Liver (tissue), 3 donors: ENCODE data around the gene CCDC192.

Experiments used
- EGR1 ChIP-seq, 2 donors: IDR thresholded peaks; 2 replicates each; pipeline ENCODE4 v1.6.1; 2016 to 2018; ENCODE audit warnings: antibody characterized with exemption in 2 of 2, low read depth in 2 of 2
- FOXA1 ChIP-seq: IDR thresholded peaks from 2 replicates; pipeline ENCODE4 v1.6.1; 2016; ENCODE audit warnings: antibody characterized with exemption
- GABPA ChIP-seq, 2 donors: IDR thresholded peaks in 1 of 2; conservative IDR thresholded peaks in 1 of 2; 2 replicates each; pipeline ENCODE4 v1.6.1; 2016; ENCODE audit warnings: antibody characterized with exemption in 2 of 2, mild to moderate bottlenecking in 1 of 2, moderate library complexity in 1 of 2
- HNF4G ChIP-seq: IDR thresholded peaks from 2 replicates; pipeline ENCODE4 v1.6.1; 2016; ENCODE audit warnings: antibody characterized with exemption
- JUND ChIP-seq, 2 donors: IDR thresholded peaks; 2 replicates each; pipeline ENCODE4 v1.6.1; 2016; ENCODE audit warnings: antibody characterized with exemption in 2 of 2
- RAD21 ChIP-seq, 2 donors: IDR thresholded peaks; 2 replicates each; pipeline ENCODE4 v1.6.1; 2016; ENCODE audit warnings: antibody characterized with exemption in 2 of 2, mild to moderate bottlenecking in 2 of 2
- SP1 ChIP-seq: IDR thresholded peaks from 2 replicates; pipeline ENCODE4 v1.6.1; 2018; ENCODE audit warnings: antibody characterized with exemption, mild to moderate bottlenecking
- TAF1 ChIP-seq: conservative IDR thresholded peaks from 2 replicates; pipeline ENCODE4 v1.6.1; 2016; ENCODE audit warnings: antibody characterized with exemption, mild to moderate bottlenecking
- YY1 ChIP-seq: IDR thresholded peaks from 2 replicates; pipeline ENCODE4 v1.6.1; 2016; ENCODE audit warnings: antibody characterized with exemption, mild to moderate bottlenecking
- TF ChIP-seq, protein P1 (sequence below): IDR thresholded peaks from 2 replicates; pipeline ENCODE4 v1.6.1; 2016; ENCODE audit warnings: antibody characterized with exemption
- TF ChIP-seq, protein P2 (sequence below): fragments of 150-350 bp; IDR thresholded peaks from 2 replicates; pipeline ENCODE4 v1.5.1; 2017; ENCODE audit warnings: improper control_type of control experiment, low read depth, low read length; ENCODE audit not compliant: missing input control
- TF ChIP-seq, protein P3 (sequence below): IDR thresholded peaks from 2 replicates; pipeline ENCODE4 v1.6.1; 2016; ENCODE audit warnings: antibody characterized with exemption, mild to moderate bottlenecking
- TF ChIP-seq, protein P4 (sequence below): IDR thresholded peaks from 2 replicates; pipeline ENCODE4 v1.6.1; 2016; ENCODE audit warnings: antibody characterized with exemption
- TF ChIP-seq, protein P5 (sequence below): IDR thresholded peaks from 2 replicates; pipeline ENCODE4 v1.6.1; 2016; ENCODE audit warnings: antibody characterized with exemption
- donor health status: healthy.
- donor health status: healthy.

DNA sequence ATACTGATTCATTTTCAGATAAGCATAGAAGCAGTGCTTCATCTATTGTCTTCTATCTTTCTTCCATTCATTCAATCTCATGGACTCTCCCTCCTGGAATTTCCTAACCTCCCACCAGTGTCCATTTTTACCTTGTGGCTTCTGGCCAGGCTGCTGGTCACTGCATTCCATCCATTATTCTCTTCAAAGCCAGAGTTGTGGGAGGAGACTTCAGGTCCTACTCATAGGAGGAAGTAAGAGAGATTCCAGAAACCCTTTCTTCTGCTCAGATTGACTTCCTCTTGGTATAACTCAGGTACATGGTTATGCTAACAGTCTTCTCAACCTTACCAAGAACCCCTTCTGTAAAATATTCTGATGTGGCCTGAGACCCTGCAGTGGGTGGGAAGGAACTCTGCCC lies 227.1 kb downstream of the CCDC192 start:
- TF ChIP-seq, protein P1, sequence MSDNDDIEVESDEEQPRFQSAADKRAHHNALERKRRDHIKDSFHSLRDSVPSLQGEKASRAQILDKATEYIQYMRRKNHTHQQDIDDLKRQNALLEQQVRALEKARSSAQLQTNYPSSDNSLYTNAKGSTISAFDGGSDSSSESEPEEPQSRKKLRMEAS = no peak
- TF ChIP-seq, protein P2, sequence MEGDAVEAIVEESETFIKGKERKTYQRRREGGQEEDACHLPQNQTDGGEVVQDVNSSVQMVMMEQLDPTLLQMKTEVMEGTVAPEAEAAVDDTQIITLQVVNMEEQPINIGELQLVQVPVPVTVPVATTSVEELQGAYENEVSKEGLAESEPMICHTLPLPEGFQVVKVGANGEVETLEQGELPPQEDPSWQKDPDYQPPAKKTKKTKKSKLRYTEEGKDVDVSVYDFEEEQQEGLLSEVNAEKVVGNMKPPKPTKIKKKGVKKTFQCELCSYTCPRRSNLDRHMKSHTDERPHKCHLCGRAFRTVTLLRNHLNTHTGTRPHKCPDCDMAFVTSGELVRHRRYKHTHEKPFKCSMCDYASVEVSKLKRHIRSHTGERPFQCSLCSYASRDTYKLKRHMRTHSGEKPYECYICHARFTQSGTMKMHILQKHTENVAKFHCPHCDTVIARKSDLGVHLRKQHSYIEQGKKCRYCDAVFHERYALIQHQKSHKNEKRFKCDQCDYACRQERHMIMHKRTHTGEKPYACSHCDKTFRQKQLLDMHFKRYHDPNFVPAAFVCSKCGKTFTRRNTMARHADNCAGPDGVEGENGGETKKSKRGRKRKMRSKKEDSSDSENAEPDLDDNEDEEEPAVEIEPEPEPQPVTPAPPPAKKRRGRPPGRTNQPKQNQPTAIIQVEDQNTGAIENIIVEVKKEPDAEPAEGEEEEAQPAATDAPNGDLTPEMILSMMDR = no peak
- TF ChIP-seq JUND (IDR thresholded peaks at IDR 0.05) (no peak), RAD21 (IDR thresholded peaks at IDR 0.05) (no peak), YY1 (no peak), TAF1 (no peak), FOXA1 (no peak), EGR1 (IDR thresholded peaks at IDR 0.05; ENCODE audit: low read depth in 2 of 2) (no peak), SP1 (no peak), GABPA (IDR thresholded peaks at IDR 0.05 in 1 of 2, conservative IDR thresholded peaks at IDR 0.05 in 1 of 2) (no peak), HNF4G (no peak)
- TF ChIP-seq, protein P3, sequence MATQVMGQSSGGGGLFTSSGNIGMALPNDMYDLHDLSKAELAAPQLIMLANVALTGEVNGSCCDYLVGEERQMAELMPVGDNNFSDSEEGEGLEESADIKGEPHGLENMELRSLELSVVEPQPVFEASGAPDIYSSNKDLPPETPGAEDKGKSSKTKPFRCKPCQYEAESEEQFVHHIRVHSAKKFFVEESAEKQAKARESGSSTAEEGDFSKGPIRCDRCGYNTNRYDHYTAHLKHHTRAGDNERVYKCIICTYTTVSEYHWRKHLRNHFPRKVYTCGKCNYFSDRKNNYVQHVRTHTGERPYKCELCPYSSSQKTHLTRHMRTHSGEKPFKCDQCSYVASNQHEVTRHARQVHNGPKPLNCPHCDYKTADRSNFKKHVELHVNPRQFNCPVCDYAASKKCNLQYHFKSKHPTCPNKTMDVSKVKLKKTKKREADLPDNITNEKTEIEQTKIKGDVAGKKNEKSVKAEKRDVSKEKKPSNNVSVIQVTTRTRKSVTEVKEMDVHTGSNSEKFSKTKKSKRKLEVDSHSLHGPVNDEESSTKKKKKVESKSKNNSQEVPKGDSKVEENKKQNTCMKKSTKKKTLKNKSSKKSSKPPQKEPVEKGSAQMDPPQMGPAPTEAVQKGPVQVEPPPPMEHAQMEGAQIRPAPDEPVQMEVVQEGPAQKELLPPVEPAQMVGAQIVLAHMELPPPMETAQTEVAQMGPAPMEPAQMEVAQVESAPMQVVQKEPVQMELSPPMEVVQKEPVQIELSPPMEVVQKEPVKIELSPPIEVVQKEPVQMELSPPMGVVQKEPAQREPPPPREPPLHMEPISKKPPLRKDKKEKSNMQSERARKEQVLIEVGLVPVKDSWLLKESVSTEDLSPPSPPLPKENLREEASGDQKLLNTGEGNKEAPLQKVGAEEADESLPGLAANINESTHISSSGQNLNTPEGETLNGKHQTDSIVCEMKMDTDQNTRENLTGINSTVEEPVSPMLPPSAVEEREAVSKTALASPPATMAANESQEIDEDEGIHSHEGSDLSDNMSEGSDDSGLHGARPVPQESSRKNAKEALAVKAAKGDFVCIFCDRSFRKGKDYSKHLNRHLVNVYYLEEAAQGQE = no peak
- TF ChIP-seq, protein P4, sequence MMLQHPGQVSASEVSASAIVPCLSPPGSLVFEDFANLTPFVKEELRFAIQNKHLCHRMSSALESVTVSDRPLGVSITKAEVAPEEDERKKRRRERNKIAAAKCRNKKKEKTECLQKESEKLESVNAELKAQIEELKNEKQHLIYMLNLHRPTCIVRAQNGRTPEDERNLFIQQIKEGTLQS = no peak
- TF ChIP-seq, protein P5, sequence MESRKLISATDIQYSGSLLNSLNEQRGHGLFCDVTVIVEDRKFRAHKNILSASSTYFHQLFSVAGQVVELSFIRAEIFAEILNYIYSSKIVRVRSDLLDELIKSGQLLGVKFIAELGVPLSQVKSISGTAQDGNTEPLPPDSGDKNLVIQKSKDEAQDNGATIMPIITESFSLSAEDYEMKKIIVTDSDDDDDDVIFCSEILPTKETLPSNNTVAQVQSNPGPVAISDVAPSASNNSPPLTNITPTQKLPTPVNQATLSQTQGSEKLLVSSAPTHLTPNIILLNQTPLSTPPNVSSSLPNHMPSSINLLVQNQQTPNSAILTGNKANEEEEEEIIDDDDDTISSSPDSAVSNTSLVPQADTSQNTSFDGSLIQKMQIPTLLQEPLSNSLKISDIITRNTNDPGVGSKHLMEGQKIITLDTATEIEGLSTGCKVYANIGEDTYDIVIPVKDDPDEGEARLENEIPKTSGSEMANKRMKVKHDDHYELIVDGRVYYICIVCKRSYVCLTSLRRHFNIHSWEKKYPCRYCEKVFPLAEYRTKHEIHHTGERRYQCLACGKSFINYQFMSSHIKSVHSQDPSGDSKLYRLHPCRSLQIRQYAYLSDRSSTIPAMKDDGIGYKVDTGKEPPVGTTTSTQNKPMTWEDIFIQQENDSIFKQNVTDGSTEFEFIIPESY = no peak
